Motor neuron (in vitro differentiated cells): ENCODE data around the gene CTNS. TPM values are rescaled to one million over a fixed set of nuclear protein-coding genes. Genes with fewer than 3 reads are reported as not detected.

Experiments used
- ATAC-seq, 8 experiments: fragments of 200-7000 bp; cut with Tn5 transposase; replicated peaks in 6 of 8; 2 replicates each; pipeline ENCODE4 v1.8.0; 2021; ENCODE audit warnings: mild to moderate bottlenecking in 8 of 8, moderate library complexity in 8 of 8
- H3K27ac ChIP-seq, 2 donors: fragments of 250-450 bp; sonication (Bioruptor Pico); 2 replicates each; pipeline ENCODE4 v1.9.0; 2021; ENCODE audit warnings: antibody characterized with exemption in 2 of 2, mild to moderate bottlenecking in 2 of 2, moderate library complexity in 1 of 2
- H3K4me1 ChIP-seq, 2 donors: fragments of 250-450 bp; sonication (Bioruptor Pico); replicated peaks in 1 of 2; 2 replicates each; pipeline ENCODE4 v1.6.1; 2021; ENCODE audit warnings: antibody characterized with exemption in 2 of 2, mild to moderate bottlenecking in 2 of 2, moderate library complexity in 1 of 2
- H3K4me3 ChIP-seq, 5 donors: fragments of 250-450 bp; sonication (Bioruptor Pico); 2 replicates each; pipeline ENCODE4 v1.9.0; 2021; ENCODE audit warnings: antibody characterized with exemption in 5 of 5, mild to moderate bottlenecking in 5 of 5, moderate library complexity in 4 of 5
- WGBS, 10 experiments: fragments of 450-650 bp; shearing (Covaris generic); methylation state at CpG; one replicate each; pipeline ENCODE4 v1.0.0; 2022; 5-methylcytosine and 5-hydroxymethylcytosine counted together
- in situ Hi-C, 9 experiments: fragments of 400-800 bp; cut with MboI; loops; one replicate each; pipeline ENCODE4 v1.15.0; 2021; ENCODE audit warnings: low sequenced_read_pairs in 9 of 9, low pct_unique_long_range_greater_than_20kb in 2 of 9; ENCODE audit not compliant: unreplicated experiment in 9 of 9
- total RNA-seq, 8 experiments: library from RNA; unstranded; fragments of 300-600 nt; gene quantifications; 2 replicates each; pipeline versions ENCODE4 v1.2.3 to v1.2.4, GENCODE V29; 2022

CTNS gene
- total RNA-seq, 8 experiments from 2014 or later, result 3.0 to 16.6 (median 10.9) TPM

DNA sequence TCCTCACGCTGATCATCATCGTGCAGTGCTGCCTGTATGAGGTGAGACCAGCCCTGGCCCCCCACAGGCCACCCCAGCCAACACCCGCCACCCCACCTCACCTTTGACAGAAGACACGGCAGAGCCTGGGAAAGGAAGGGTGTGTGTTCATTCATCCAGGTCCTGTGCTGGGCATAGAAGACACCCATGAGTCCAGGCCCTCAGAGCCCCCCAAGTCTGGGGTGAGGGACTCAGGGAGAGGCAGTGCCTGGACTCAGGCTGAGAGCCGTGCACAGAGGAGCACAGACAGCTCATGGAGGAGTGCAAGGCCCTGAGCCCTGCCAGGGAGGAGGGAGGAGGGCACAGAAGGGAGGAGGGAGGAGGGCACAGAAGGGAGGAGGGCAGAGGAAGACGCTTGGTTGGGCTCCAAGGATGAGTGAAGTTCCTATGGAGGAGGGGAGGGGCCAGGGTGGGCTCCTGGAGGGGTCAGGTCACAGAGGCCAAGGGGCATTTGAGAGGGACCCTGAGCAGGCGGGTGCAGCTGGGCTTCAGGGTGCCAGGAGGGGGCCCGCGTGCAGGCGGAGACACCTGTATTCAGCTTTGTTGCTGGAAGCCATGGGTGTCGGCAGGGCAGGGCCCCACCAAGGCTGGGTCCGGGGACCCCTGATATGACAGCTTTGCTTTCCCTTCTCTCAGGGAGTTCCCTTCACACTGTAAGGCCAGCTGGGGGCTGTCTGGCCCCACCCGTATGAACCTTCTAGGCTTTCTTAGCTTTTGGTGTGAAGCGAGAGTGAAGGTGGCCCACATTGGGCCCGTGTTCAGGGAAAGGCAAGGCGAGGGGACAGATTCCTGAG lies 20.4 kb downstream of the CTNS start:
- ATAC-seq, result no peak
- in situ Hi-C loops, result loop anchor here in 1 of 9 experiments (25.0 kb wide), 1 partner anchor 95 kb away; the partner anchor contains the start of gene TRPV3
- Histone ChIP-seq H3K4me3 (no peak overlapping the region), H3K4me1 (peaks cover 2 to 7% of the 10 kb centered on the region in 2 donors), H3K27ac (no peak overlapping the region)
- whole genome bisulfite sequencing, 10 experiments, result 85% methylated on average over 4 of the region's 16 CpGs; no CpG with 5 or more reads in 9 of the 10 experiments

DNA sequence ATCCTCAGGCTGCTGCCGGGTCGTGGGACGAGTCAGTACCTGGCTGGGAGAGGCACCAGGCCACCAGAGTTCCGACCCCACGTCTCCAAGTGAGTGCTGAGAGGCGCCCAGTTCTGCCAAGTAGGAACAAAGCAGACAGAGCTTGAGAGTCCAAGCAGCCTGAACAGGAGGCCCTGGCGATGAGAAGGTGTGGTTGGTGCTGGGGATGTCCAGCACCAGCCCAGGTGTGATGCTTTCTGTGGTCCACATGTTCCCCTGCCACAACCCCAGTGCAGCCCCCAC lies 21.0 kb downstream of the CTNS start:
- in situ Hi-C loops, result loop anchor here in 1 of 9 experiments (25.0 kb wide), 1 partner anchor 95 kb away; the partner anchor contains the start of gene TRPV3
- no peak for ATAC-seq
- H3K27ac ChIP-seq, result no peak overlapping the region
- H3K4me1 ChIP-seq, result peaks cover 2 to 8% of the 10 kb centered on the region in 2 donors
- WGBS, 10 experiments, result 82% methylated on average over 3 of the region's 7 CpGs; no CpG with 5 or more reads in 9 of the 10 experiments
- H3K4me3 ChIP-seq, result no peak overlapping the region

DNA sequence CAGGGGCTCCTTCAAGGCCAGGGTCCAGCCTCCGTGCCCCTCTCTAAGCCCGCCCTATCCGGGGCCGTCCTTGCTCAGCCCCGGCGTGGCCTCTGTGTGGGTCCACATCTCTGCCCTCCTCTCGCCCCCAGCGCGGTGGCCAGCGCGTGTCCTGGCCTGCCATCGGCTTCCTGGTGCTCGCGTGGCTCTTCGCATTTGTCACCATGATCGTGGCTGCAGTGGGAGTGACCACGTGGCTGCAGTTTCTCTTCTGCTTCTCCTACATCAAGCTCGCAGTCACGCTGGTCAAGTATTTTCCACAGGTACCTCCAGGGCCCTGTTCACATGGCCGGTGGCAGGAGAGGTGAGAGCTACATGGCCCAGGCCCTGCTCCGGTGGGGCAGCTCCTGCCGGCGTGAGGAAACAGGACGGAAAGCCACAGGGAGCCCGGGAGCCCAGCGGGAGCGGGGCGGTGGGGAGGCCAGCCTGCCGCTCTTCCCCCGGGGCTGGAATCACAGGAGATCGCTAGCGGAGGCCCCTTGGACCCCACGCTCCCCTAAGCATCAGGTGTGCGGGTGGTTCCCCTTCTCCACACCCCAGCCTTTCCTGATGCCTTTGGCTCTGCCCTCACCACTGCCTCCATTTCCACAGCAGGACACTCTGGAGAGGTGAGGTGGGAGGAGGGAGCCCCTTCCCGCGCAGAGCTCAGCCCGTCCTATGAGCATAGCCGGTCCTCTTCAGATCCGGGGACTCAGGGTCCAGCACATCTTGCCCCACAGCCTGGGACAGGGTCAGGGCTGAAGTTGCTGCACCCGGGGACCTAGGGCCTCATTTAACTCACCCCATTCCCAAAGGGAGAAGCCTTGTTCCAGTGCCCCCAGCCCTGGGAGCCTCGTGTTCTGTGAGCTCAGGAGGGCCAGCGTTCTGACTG lies 21.6 kb downstream of the CTNS start:
- no peak overlapping the region for H3K27ac ChIP-seq
- peaks cover 2 to 14% of the 10 kb centered on the region in 2 donors for H3K4me1 ChIP-seq

DNA sequence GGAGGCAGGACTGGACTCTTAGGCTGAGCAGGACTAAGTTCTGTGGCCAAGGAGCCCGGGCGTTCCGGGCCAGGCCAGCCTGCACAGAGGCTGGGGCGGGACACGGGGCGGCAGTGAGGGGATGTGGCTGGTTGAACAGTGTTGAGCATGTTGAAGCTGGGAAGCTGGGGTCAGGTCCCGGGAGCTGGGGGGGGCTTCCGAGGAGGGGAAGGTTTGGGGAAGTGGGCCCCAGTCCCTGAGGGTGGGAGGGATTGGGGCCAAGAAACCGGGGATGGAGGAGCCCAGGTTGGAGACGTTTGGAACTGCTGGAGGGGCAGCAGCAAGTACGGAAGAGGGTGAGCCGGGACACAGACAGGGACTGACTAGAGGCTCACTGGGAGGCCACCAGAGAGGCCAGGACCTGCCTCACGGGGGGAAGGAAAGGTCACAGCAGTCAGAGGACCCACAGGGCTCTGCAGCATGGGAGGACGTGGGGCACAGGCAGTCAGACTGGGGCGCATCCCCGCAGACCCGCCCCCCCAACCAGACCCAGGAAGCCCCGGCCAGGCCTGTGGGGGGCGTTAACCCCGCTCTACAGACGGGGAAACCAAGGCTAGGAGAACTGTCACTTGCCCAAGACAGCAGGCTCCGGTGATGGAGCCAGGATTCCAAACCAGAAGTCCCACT lies 22.4 kb downstream of the CTNS start:
- ATAC-seq, result peak in 2 of 8 experiments; percentile 1 to 3
- WGBS, 10 experiments, result no CpG with 5 or more reads among the region's 22 CpGs
- Histone ChIP-seq H3K4me1 (peaks cover 2 to 15% of the 10 kb centered on the region in 2 donors), H3K27ac (no peak overlapping the region), H3K4me3 (no peak overlapping the region)
- in situ Hi-C loops, result loop anchor here in 1 of 9 experiments (25.0 kb wide), 1 partner anchor 97 kb away; the partner anchor contains the start of gene TRPV3

More for the DNA sequence above, 21.6 kb downstream of the CTNS start:
- 89 to 100% (median 92%) methylated on average over 1 to 6 of the region's 42 CpGs; no CpG with 5 or more reads in 4 of the 10 experiments for WGBS, 10 experiments
- in situ Hi-C loops, result loop anchor here in 1 of 9 experiments (25.0 kb wide), 1 partner anchor 96 kb away; the partner anchor contains the start of gene TRPV3
- no peak overlapping the region for H3K4me3 ChIP-seq
- ATAC-seq, result peak in 1 of 8 experiments; percentile 6

DNA sequence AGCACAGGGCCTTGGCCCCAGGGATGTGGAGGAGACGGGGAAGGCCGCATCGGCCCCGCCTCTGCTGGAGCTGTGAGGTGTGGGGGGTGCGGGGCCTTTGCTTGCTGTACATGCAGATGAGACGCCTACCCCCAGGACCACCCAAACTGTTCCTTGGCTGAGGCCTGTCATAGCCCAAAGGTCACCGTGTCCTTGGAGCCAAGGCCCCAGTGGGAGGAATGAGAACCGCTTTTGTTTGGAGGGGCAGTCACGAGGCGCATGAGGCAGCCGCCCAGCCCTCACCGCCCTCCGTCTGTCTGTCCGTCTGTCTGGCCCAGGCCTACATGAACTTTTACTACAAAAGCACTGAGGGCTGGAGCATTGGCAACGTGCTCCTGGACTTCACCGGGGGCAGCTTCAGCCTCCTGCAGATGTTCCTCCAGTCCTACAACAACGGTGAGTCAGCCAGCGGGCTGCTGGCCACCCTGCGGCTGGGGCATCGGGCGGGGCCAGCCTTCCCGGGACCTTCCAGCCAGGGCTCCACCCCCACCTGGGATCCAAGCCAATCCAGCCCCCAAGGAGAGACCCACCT lies 23.1 kb downstream of the CTNS start:
- in situ Hi-C loops, result loop anchor here in 1 of 9 experiments (25.0 kb wide), 1 partner anchor 97 kb away; the partner anchor contains the start of gene TRPV3
- ATAC-seq, result peak in 6 of 8 experiments; percentile 4 to 76 (median 36)
- WGBS, 10 experiments, result 30 to 84% (median 60%) methylated on average over 1 to 15 of the region's 22 CpGs; no CpG with 5 or more reads in 7 of the 10 experiments

DNA sequence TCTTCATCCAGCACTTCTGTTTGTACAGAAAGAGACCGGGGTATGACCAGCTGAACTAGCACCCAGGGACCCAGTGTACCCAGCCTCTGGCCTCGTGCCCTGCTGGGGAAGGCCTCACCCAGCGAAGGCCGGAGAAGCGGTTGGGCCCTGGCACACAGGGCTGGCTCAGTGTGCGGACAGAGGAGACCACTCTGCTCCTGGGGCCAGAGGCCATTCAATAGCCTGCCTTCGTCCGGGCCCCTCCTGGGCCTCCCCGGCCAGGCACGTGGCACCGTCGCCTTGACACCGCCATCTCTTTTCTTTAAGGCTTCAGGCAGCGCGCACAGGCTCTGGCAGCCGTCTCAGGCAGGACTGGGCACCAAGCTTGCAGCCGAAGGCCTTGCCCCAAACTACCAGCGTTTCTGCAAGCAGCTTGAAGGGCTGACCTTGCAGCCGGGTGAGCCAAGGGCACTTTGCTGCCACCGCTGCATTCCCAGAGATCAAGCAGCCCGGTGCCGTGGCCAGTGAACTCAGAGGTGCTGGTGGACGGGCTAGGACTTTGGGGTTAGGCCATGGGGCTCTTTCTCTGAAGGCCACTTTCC lies 23.8 kb downstream of the CTNS start:
- Histone ChIP-seq H3K27ac (no peak overlapping the region), H3K4me1 (peaks cover 2 to 15% of the 10 kb centered on the region in 2 donors), H3K4me3 (no peak overlapping the region)
- ATAC-seq, result peak in 3 of 8 experiments; percentile 3 to 6 (median 5)
- WGBS, 10 experiments, result 95% methylated on average over 4 of the region's 23 CpGs; no CpG with 5 or more reads in 9 of the 10 experiments
- in situ Hi-C loops, result loop anchor here in 1 of 9 experiments (25.0 kb wide), 1 partner anchor 98 kb away; the partner anchor contains the start of gene TRPV3

More for the DNA sequence above, 23.1 kb downstream of the CTNS start:
- Histone ChIP-seq H3K4me3 (no peak overlapping the region), H3K27ac (peak overlapping the region in 1 of 2 donors; percentile 53), H3K4me1 (peaks cover 2 to 15% of the 10 kb centered on the region in 2 donors)

DNA sequence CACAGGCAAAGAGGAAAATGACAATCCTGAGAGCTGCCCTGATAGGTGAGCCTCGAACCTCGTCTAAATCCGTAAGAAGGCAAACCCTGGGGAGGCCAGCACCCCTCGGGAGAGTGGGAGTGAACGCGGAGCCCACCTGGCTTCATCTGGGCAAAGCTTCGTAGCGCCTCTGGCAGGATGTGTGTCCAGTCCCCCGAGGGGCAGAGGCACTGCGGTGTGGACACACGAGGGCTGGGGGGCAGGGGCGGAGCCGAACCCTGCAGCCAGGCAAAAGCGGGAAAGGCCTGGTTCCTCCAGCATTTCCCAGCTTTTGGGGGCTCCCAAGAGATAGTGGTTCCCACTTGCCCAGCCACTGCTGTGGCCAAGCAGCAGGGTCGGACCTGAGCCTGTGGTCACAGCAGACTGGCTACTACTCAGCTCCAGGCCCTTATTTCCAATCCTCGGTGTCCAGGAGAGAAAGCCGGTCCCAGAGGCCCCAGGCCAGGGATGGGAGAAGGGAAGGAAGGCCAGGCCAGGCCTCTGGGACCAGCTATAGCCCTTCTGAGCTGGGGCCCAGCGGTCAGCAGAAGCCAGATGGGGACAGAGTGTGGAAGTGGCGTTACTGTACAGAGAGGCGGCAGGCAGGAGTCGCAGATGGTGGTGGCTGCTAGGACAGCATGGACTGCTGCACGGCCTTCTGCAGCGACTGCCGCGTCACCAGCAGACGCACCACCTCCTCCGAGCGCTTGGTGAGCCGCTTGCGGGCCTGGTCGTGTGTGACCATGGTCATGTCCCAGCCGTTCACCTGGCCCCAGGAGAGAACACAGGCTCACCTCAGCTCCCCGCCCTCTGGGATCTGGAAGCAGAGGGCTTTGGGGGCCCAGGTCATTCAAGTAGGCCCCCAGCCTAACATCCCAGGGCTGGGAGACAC lies 26.8 kb downstream of the CTNS start:
- in situ Hi-C loops, result loop anchor here in 1 of 9 experiments (25.0 kb wide), 1 partner anchor 101 kb away; the partner anchor contains the start of gene TRPV3
- ATAC-seq, result no peak
- Histone ChIP-seq H3K4me1 (peaks cover 9 to 23% of the 10 kb centered on the region in 2 donors), H3K4me3 (no peak overlapping the region), H3K27ac (no peak overlapping the region)
- WGBS, 10 experiments, result 0 to 97% (median 80%) methylated on average over 1 to 13 of the region's 33 CpGs; no CpG with 5 or more reads in 2 of the 10 experiments

DNA sequence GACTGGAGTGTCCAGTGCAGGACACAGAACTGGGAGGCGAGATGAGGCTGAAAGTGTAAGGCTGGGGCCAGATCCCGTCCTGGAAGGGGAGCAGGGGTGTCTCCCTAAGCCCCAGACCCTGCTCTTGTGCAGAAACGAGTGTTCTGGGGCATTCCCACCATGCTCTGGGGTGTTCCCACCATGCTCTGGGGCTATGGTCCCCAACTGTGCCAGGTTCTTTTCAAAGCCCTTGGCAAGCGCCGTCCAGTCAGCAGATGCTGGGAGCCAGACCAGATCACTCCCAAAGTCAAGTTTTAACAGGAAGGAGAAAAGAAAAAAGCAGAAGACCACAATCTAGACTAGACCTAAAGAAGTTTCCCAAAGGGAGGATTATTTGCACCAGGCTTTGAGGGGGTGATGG lies 29.3 kb downstream of the CTNS start:
- Histone ChIP-seq H3K27ac (no peak overlapping the region), H3K4me1 (peaks cover 11 to 21% of the 10 kb centered on the region in 2 donors), H3K4me3 (no peak overlapping the region)
- in situ Hi-C loops, result loop anchor here in 1 of 9 experiments (25.0 kb wide), 1 partner anchor 104 kb away; the partner anchor contains the start of gene TRPV3
- 45 to 100% (median 69%) methylated on average over 2 to 5 of the region's 5 CpGs; no CpG with 5 or more reads in 6 of the 10 experiments for WGBS, 10 experiments
- ATAC-seq, result no peak

DNA sequence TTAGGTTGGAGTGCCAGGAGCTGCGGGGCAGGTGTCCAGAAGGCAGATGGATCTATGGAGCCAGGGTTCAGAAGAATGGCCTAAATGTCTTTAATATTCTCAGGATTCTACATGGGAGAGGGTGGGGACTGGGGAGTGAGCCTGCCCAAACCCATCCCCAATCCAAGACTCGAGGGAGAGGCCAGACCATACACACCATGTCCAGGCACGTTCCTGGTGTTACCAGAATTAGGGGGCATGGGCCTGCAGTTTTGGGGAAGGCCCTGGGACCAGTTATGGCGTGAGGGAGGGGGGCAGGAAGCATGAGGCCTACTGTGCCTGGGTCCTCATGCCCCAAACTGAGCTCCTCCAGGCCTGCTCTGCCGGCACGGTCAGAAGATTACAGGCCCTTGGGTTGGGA lies 30.0 kb downstream of the CTNS start:
- Histone ChIP-seq H3K27ac (no peak overlapping the region), H3K4me1 (peaks cover 11 to 21% of the 10 kb centered on the region in 2 donors), H3K4me3 (no peak overlapping the region)
- no peak for ATAC-seq
- 7 to 100% (median 100%) methylated on average over 1 to 3 of the region's 6 CpGs; no CpG with 5 or more reads in 6 of the 10 experiments for WGBS, 10 experiments
- in situ Hi-C loops, result loop anchor here in 1 of 9 experiments (25.0 kb wide), 1 partner anchor 104 kb away; the partner anchor contains the start of gene TRPV3

DNA sequence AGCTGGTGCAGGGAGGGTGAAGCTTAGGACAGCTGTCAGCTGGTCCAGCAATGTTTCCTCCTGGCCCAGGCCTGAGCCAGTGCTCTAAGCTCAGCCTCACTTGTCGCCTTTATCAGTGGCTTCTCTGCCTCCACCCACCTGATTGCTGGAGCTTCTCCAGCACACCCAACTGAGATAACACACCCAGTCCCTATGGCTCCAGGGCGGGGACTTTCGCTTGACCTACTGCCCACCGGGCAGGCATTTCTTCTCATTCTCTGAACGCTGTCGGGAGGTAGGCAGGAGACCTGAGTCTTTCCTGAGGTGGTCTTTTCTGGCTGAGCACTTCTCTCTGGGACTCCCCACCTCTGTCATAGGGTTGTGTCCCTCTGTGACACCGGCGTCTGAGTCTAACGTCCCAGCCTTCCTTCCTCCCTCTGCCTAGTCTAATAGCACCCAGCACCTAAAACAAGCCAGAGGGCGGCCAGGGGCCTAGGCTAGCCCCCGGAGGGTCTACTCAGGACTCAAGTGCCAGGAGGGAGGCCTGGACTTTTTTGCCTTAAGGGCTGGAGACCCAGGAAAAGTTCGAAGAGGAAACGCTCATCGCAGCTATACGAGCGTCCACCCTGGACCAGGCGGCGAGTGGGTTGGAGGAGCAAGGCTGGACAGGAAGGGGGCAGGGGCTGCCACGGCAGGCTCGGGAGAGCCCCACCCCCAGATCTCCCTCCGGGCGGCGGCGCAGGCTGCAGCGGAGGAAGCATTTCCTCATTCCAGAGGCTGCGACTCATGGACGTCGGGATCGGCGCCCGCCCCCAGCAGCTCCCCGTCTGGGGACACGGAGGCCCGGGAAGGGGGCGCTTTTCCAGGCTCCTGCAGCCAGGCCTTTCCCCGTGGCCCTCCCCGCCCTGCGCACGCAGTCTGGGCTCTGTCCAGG lies 31.1 kb downstream of the CTNS start:
- ATAC-seq, result peak; percentile 61 to 76 (median 68)
- H3K27ac ChIP-seq, result peak overlapping the region; percentile 89 to 95
- peak overlapping the region; percentile 65 to 96 (median 83) for H3K4me3 ChIP-seq
- in situ Hi-C loops, result loop anchor here in 1 of 9 experiments (25.0 kb wide), 1 partner anchor 105 kb away; the partner anchor contains the start of gene TRPV3
- 0 to 38% (median 5%) methylated on average over 1 to 7 of the region's 39 CpGs; no CpG with 5 or more reads in 3 of the 10 experiments for WGBS, 10 experiments
- peaks cover 11 to 19% of the 10 kb centered on the region in 2 donors for H3K4me1 ChIP-seq
